Stimulated activated naive B cell treated with anti-CD40 and anti-IgM and Interleukin-4, amounts not matched to agents 10 μg/mL and 1 μg/mL and 100 μg/mL, for 72 hours (primary cell): ENCODE results near the gene SLX1A.
"Not testable (repeated sequence)": the region's sequence is repeated elsewhere in the genome, so short reads cannot be mapped to it uniquely, and the experiment has no call there.

Source experiments
- ATAC-seq, 2 donors: fragments of 150-1000 bp; cut with Tn5 transposase; replicated peaks; 2 replicates each; pipeline ENCODE4 v1.10.0; 2021; ENCODE audit warnings: moderate library complexity in 1 of 2
- DNase-seq: peaks from one replicate; pipeline ENCODE4 v3.0.0; 2021
- H3K27ac Mint-ChIP-seq: one replicate; pipeline ENCODE4 v1.8.0; 2022; ENCODE audit warnings: mild to moderate bottlenecking, mixed read lengths
- H3K27me3 Mint-ChIP-seq, 2 donors: one replicate each; pipeline ENCODE4 v1.8.0; 2022; ENCODE audit warnings: mixed read lengths in 2 of 2
- H3K36me3 Mint-ChIP-seq, 2 donors: one replicate each; pipeline ENCODE4 v1.8.0; 2022; ENCODE audit warnings: mixed read lengths in 2 of 2, mild to moderate bottlenecking in 1 of 2
- H3K4me1 Mint-ChIP-seq, 2 donors: one replicate each; pipeline ENCODE4 v1.8.0; 2022; ENCODE audit warnings: mixed read lengths in 2 of 2, mild to moderate bottlenecking in 1 of 2
- H3K4me3 Mint-ChIP-seq, 2 donors: one replicate each; pipeline ENCODE4 v1.8.0; 2022; ENCODE audit warnings: mild to moderate bottlenecking in 2 of 2, mixed read lengths in 2 of 2, moderate library complexity in 1 of 2
- H3K9me3 Mint-ChIP-seq, 2 donors: one replicate each; pipeline ENCODE4 v1.8.0; 2022; ENCODE audit warnings: mixed read lengths in 2 of 2, mild to moderate bottlenecking in 1 of 2

Gene SLX1A

DNA sequence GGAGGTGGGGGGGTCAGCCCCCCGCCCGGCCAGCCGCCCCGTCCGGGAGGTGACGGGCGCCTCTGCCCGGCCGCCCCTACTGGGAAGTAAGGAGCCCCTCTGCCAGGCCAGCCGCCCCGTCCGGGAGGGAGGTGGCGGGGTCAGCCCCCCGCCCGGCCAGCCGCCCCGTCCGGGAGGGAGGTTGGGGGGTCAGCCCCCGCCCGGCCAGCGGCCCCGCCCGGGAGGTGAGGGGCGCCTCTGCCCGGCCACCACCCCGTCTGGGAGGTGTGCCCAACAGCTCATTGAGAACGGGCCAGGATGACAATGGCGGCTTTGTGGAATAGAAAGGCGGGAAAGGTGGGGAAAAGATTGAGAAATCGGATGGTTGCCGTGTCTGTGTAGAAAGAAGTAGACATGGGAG, 23.5 kb upstream of the SLX1A start:
- H3K4me1 Mint-ChIP-seq: peaks cover 14 to 24% of the 10 kb centered on the region in 2 donors
- not testable (repeated sequence) for H3K27ac Mint-ChIP-seq, ATAC-seq, DNase-seq, H3K9me3 Mint-ChIP-seq, H3K27me3 Mint-ChIP-seq, H3K36me3 Mint-ChIP-seq, H3K4me3 Mint-ChIP-seq

DNA sequence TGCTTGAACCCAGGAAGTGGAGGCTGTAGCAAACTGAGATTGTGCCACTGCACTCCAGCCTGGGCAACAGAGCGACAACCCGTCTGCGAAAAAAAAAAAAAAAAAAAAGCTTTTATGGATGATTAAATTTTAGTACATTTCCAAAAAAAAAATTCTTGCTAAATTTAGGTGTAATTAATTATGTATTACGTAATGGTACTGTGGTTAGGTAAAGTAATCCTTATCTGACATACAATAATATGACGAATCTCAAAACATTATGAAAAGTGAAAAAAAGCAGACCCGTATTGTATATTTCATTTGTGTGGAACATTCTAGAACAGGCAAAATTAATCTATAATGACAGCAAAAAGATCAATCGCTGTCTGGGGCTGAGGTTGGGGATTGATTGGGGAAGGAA, 20.6 kb upstream of the SLX1A start:
- no peak for ATAC-seq
- no peaks in the 10 kb centered on the region for H3K9me3 Mint-ChIP-seq
- no peak for DNase-seq
- H3K27me3 Mint-ChIP-seq: no peaks in the 10 kb centered on the region
- H3K4me3 Mint-ChIP-seq: no peak overlapping the region
- no peaks in the 10 kb centered on the region for H3K36me3 Mint-ChIP-seq
- H3K27ac Mint-ChIP-seq: no peak overlapping the region
- no peaks in the 10 kb centered on the region for H3K4me1 Mint-ChIP-seq

DNA sequence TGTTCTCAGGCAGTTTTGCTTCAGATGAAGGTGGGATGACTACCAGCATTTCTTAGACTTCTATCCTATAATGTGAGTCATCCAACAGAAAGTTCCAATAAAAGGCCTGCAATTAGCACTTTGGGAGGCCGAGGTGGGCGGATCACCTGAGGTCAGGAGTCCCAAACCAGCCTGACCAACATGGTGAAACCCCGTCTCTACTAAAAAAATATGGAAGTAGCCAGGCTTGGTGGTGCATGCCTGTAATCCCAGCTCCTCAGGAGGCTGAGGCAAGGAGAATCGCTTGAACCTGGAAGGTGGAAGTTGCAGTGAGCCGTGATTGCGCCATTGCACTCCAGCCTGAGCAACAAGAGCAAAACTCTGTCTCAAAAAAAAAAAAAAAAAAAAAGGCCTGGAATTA, 16.8 kb upstream of the SLX1A start:
- H3K4me3 Mint-ChIP-seq, DNase-seq, H3K27me3 Mint-ChIP-seq, H3K27ac Mint-ChIP-seq, H3K36me3 Mint-ChIP-seq, H3K9me3 Mint-ChIP-seq, ATAC-seq: not testable (repeated sequence)
- peaks cover 4 to 14% of the 10 kb centered on the region in 2 donors for H3K4me1 Mint-ChIP-seq

DNA sequence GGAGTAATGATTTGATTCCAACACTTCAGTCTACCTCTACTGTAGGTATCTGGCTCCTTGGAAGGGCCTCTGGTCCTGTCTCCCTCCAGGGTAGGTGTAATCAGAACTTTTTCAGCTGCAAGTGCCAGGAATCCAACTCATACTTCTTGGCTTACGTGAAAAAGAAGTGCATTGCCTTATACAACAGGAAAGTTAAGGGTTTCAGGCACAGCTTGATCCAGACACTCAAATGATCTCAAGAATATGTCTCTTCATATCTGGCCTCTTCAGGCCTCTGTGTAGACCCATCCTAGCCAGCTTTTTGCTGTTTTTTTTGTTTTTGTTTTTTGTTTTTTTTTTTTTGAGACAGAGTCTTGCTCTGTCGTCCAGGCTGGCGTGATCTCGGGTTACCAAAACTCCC, 14.5 kb upstream of the SLX1A start:
- H3K9me3 Mint-ChIP-seq: no peaks in the 10 kb centered on the region
- no peak overlapping the region for H3K27ac Mint-ChIP-seq
- peaks cover 4 to 8% of the 10 kb centered on the region in 2 donors for H3K36me3 Mint-ChIP-seq
- DNase-seq: no peak
- no peak for ATAC-seq
- H3K4me3 Mint-ChIP-seq: no peak overlapping the region
- peaks cover 16 to 28% of the 10 kb centered on the region in 2 donors for H3K4me1 Mint-ChIP-seq
- H3K27me3 Mint-ChIP-seq: no peaks in the 10 kb centered on the region

DNA sequence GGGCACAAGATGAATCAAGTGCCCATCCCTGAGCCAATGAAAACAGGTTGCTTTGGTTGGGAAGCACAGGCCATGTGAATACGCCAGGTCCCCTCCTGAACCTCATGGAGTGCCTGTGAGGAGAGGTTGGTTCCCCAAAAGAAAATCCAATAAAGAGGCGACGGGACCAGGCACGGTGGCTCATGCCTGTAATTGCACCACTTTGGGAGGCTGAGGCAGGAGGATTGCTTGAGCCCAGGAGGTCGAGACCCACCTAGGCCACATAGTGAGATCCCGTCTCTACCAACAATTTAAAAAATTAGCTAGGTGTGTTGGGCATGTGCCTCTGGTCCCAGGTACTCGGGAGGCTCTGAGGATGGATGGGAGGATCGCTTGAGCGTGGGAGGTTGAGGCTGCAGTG, 13.7 kb upstream of the SLX1A start:
- no peaks in the 10 kb centered on the region for H3K27me3 Mint-ChIP-seq
- peaks cover 20 to 35% of the 10 kb centered on the region in 2 donors for H3K4me1 Mint-ChIP-seq
- no peak overlapping the region for H3K4me3 Mint-ChIP-seq
- H3K36me3 Mint-ChIP-seq: peaks cover 12 to 15% of the 10 kb centered on the region in 2 donors
- no peak overlapping the region for H3K27ac Mint-ChIP-seq
- ATAC-seq (no peak), DNase-seq (no peak)
- no peaks in the 10 kb centered on the region for H3K9me3 Mint-ChIP-seq

DNA sequence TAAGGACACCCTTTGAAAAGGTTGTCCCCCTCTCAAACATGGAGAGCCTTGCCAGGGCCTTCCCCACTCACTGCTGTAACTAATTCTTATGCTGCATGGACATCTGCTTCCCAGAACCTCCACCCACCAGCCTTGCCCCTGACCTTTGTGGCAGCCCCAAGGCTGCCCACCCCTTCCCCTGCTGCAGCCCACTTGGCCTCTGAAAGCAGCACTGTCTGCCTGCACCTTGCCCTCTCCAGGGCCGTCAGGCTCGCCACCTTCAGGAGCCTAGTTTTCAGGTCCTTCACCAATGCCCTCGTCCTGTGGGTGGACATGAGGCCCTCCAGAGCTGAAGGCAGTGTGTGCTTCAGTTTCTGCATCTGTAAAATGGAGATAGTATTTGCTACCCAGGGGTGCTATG, 12.9 kb upstream of the SLX1A start:
- Mint-ChIP-seq H3K36me3 (peaks cover 20 to 23% of the 10 kb centered on the region in 2 donors), H3K9me3 (no peaks in the 10 kb centered on the region), H3K4me3 (no peak overlapping the region), H3K27me3 (no peaks in the 10 kb centered on the region), H3K27ac (no peak overlapping the region), H3K4me1 (peaks cover 21 to 40% of the 10 kb centered on the region in 2 donors)
- DNase-seq (no peak), ATAC-seq (no peak)

DNA sequence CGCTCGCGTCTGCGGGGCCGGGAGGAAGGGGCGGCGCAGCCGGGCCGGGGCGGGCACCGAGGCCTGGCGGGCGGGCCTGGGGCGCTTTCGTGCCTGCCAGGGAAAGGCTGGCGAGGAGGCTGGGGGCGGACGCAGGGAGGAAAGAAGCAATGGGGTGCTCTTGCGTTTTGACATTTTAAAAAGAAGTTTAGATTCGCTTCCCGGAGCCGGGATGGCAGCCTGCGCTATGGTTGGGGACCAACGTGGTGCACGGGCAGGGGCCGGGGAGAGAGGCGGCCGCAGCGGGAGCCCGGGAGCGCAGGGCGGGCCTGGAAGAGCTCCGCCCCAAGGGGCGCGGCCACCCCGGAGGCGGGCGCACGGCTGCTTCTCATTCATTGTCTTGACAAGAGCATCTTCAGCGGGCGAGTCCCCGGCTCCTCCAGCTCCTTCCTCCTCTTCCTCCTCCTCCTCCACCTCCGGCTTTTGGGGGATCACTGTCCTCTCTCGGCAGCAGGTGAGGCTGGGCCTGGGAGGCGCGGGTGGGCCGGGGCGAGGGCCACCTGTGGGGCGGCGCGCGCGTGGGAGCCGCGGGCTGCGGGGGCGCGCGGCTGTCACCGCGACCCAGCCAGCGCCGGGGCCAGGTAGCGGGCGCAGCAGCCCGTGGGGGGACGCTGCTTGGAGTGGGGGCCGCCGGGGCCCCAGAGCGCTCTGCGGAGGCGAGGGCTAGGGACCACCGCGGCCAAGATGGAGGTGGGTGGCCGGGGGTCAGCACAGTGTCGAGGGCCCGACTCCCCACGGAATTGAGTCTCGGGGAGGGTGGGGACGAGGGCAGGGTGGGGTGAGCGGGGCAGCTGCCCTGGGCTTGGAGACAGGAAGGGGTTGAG, 10.2 kb upstream of the SLX1A start, which contains the start of gene CORO1A:
Gene CORO1A (plus strand): TSS at position 370 of the 863 bp plus-strand sequence. CDS start 1,608 bp downstream, outside the sequence.
- Mint-ChIP-seq H3K4me3 (peak within 1 kb of the TSS; percentile 98 to 99), H3K27me3 (no peaks in the 10 kb centered on the region), H3K9me3 (no peaks in the 10 kb centered on the region), H3K27ac (peak within 1 kb of the TSS; percentile 99), H3K4me1 (peaks cover 37 to 59% of the 10 kb centered on the region in 2 donors), H3K36me3 (peaks cover 42 to 47% of the 10 kb centered on the region in 2 donors)
- ATAC-seq (peak; percentile 64 to 67), DNase-seq (peak; percentile 86)

DNA sequence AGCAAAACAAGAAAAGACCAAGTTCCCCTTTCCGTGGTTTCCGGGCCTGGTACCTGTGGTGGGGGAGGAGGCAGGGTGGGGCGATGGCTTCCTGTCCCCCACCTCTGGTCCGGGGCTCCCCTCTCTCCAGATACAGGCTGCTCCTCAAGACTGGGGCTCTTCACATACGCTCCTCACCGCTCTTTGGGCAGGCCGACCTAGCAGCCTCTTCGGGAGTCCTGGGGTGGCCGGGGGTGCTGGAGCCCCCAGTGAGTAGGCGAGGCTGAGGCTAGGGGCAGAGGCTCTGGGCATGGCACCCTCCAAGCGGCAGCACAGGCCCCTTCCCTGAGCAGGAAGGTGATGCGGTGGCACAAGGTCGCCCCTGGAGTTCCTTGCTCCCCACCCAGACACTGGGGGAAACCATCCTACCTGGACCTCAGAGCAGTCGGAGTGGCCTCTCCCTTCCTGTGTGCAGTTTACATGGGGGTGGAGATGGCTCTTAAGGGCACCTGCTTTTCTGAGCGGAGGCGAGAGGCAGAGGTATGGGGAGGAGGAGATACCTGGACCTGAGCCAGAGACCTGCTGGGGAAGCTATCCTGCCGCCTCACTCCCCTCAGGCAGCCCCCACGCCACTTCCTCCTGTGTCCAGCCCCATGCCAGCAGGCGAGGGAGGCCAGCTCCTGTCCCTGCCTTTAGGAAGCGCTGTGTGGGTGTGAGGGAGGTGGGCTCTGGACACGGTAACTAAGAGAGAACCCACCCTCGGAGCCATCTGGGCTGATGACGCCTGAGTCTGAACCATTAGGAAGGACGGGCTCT, 9.4 kb upstream of the SLX1A start:
- Mint-ChIP-seq H3K27ac (peak overlapping the region; percentile 99), H3K4me3 (peak overlapping the region; percentile 98 to 99), H3K4me1 (peaks cover 37 to 59% of the 10 kb centered on the region in 2 donors), H3K36me3 (peaks cover 42 to 47% of the 10 kb centered on the region in 2 donors), H3K9me3 (no peaks in the 10 kb centered on the region), H3K27me3 (no peaks in the 10 kb centered on the region)
- DNase-seq (peak; percentile 83), ATAC-seq (peak; percentile 63 to 70)

DNA sequence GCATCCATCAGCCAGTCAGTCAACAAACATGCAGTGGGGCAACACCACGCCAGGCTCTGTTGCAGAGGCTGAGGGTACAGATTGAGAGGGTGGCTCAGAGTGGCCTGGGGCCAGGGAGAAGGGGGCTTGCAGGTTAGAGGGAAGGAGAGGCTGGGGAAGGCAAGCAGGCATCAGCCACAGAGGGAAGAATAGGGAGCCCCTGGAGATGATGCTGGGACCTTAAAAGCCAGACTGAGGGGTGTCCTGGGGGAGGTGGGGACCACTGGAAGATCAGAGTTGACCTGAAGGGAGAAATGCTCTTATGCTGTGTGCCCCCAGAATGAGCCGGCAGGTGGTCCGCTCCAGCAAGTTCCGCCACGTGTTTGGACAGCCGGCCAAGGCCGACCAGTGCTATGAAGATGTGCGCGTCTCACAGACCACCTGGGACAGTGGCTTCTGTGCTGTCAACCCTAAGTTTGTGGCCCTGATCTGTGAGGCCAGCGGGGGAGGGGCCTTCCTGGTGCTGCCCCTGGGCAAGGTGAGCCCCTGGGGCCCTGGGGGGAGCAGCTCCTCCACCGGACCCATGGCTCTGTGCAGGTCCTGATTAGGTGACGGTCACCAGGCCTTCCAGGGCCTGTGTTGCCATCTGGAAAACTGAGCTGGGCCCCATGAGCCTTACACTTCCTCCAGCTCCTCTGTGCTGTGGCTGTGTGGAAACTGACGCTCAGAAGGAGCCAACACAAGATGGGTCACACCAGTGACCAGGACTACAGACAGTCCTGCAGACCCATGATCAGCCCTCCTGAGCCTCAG, 8.6 kb upstream of the SLX1A start:
- Mint-ChIP-seq H3K9me3 (no peaks in the 10 kb centered on the region), H3K4me3 (peak overlapping the region; percentile 98 to 99), H3K36me3 (peaks cover 42 to 47% of the 10 kb centered on the region in 2 donors), H3K27ac (peak overlapping the region; percentile 99), H3K4me1 (peaks cover 37 to 56% of the 10 kb centered on the region in 2 donors), H3K27me3 (no peaks in the 10 kb centered on the region)
- ATAC-seq (peak; percentile 1 to 3), DNase-seq (peak; percentile 31)

DNA sequence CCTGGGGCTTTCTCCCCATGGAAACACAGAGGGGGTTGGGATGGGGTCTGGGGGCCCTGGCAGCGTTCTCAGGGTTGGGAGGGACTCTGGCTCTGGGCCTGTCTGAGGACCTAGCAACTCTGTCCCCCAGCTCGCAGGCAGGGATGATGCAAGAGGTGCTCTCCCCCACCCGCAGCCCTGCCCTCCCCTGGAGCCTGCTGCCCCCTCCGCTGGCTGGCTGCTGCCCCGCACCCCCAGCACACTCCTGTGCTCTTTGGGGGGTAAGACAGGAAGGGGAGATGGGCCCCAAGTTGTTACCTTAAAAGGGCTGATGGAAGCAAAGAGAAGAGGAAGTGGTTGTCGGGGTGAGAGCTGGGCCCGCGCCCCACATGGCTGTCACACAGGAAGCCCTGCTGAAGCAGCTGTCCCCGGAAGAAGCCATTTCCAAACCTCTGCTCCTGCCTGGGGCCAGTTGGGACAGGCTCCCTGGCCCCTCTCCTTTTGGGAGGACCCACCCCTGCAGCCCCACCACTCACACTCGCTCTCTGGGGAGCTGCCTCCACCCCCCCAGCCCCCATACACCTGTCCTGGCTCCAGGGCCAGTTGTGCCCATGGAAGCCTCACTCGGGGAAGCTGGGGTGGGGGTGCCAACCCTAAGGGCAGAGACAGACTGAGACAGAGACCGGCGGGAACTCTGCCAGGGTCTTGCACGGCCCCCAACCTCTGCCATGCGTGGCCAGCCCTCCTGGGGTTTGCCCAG, 7.8 kb upstream of the SLX1A start:
- peak; percentile 79 for DNase-seq
- no peaks in the 10 kb centered on the region for H3K27me3 Mint-ChIP-seq
- H3K9me3 Mint-ChIP-seq: no peaks in the 10 kb centered on the region
- peak overlapping the region; percentile 99 for H3K27ac Mint-ChIP-seq
- H3K36me3 Mint-ChIP-seq: peaks cover 42 to 47% of the 10 kb centered on the region in 2 donors
- peak overlapping the region; percentile 98 to 99 for H3K4me3 Mint-ChIP-seq
- H3K4me1 Mint-ChIP-seq: peaks cover 34 to 49% of the 10 kb centered on the region in 2 donors
- ATAC-seq: peak; percentile 45 to 56

DNA sequence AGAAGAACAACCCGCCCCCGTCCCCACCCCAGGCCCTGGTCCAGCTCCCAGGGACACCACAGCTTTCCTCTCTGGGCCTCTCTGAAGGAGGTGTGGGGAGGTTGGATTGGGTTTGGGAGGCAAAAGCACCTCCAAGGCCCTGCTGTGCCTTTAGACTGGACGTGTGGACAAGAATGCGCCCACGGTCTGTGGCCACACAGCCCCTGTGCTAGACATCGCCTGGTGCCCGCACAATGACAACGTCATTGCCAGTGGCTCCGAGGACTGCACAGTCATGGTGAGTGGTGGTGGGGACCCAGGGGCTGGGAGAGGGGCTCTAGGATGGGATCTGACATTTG, 7.3 kb upstream of the SLX1A start:
- no peak for DNase-seq
- H3K4me3 Mint-ChIP-seq: peak overlapping the region; percentile 98 to 99
- H3K27me3 Mint-ChIP-seq: no peaks in the 10 kb centered on the region
- H3K36me3 Mint-ChIP-seq: peaks cover 42 to 47% of the 10 kb centered on the region in 2 donors
- no peaks in the 10 kb centered on the region for H3K9me3 Mint-ChIP-seq
- ATAC-seq: no peak
- H3K4me1 Mint-ChIP-seq: peaks cover 33 to 46% of the 10 kb centered on the region in 2 donors
- H3K27ac Mint-ChIP-seq: peak overlapping the region; percentile 99

DNA sequence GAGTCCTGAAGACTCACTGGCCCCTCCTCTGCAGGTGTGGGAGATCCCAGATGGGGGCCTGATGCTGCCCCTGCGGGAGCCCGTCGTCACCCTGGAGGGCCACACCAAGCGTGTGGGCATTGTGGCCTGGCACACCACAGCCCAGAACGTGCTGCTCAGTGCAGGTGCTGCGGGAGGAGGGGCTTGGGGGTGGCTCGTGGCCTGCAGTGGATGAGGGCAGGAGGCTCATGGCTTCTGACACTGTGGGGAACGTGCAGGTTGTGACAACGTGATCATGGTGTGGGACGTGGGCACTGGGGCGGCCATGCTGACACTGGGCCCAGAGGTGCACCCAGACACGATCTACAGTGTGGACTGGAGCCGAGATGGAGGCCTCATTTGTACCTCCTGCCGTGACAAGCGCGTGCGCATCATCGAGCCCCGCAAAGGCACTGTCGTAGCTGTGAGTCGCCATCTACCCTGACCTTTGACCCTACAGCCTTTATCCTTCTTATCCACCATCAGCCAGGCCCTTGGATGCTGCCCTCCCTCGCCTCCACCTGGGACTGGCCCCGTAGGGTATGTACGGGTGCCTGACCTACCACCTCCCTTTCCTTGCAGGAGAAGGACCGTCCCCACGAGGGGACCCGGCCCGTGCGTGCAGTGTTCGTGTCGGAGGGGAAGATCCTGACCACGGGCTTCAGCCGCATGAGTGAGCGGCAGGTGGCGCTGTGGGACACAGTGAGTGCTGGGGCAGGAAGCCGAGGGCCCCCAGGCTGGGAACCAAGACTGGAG, 6.7 kb upstream of the SLX1A start:
- peaks cover 42 to 47% of the 10 kb centered on the region in 2 donors for H3K36me3 Mint-ChIP-seq
- H3K27me3 Mint-ChIP-seq: no peaks in the 10 kb centered on the region
- no peak for ATAC-seq
- peak overlapping the region; percentile 98 to 99 for H3K4me3 Mint-ChIP-seq
- H3K9me3 Mint-ChIP-seq: no peaks in the 10 kb centered on the region
- peaks cover 32 to 44% of the 10 kb centered on the region in 2 donors for H3K4me1 Mint-ChIP-seq
- DNase-seq: peak; percentile 64
- peak overlapping the region; percentile 99 for H3K27ac Mint-ChIP-seq

DNA sequence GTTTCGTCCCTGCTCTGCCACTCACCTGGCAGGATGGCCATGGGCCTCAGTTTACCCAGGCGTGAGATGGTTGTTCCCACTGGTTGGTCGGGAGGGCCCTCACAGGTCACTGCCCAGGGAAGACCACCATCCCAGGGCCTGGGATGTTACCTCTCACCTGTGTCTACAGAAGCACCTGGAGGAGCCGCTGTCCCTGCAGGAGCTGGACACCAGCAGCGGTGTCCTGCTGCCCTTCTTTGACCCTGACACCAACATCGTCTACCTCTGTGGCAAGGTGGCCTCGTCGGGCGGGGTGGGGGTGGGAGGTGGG, 6.2 kb upstream of the SLX1A start:
- ATAC-seq: no peak
- peak overlapping the region; percentile 99 for H3K27ac Mint-ChIP-seq
- H3K36me3 Mint-ChIP-seq: peaks cover 42 to 47% of the 10 kb centered on the region in 2 donors
- DNase-seq: no peak
- peaks cover 28 to 39% of the 10 kb centered on the region in 2 donors for H3K4me1 Mint-ChIP-seq
- H3K9me3 Mint-ChIP-seq: no peaks in the 10 kb centered on the region
- no peaks in the 10 kb centered on the region for H3K27me3 Mint-ChIP-seq
- peak overlapping the region; percentile 98 to 99 for H3K4me3 Mint-ChIP-seq
